Kidney tubule cell (primary cell): Measurements from ENCODE around the gene NKD1.

Experiments
- DNase-seq: peaks from one replicate; pipeline ENCODE4 v3.0.0-alpha.2; 2018; ENCODE audit warnings: low spot score

Gene NKD1

GRCh38 chr16:50600582-50601283, 52.5 kb downstream of the NKD1 start:
- no peak for DNase-seq

DNA sequence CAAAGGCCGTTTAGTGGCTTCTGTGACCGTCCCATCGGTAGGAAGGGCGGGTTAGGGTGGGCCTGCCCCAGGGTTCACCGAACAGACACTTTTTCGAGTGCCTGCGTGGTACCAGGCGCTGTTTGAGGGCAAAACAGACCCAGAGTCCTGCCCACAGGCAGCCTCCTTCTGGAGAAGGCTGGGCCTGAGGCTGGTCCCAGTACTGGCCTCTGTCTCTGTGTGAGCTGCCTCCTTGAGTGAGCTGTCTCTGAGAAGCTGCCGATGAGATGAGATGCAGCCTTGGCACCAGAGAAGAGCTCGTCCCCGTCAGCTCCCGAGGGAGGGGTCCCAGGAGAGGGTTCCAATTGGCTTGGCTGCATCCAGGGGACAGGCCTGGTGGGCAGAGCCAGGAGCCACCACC, 53.1 kb downstream of the NKD1 start:
- DNase-seq = no peak

DNA sequence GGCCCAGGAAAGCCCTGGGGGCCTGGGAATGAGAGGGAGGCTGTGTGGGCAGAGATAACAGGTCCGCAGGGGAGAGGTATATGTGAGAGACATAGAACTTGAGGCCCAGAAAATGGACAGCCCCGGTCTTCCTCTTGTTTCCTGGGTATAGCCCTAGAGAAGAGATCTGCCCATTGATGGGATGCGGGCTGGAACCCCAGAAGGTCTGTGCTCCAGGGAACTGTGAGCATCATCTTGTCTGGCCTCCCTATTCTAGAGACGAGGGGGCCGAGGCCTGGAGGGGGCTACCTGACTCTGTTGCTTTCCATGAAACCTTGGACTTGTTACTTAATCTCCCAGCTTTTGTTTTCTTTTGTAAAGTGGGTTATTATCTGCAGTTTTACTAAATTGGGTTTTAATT, 53.9 kb downstream of the NKD1 start:
- DNase-seq = no peak

- no peak for DNase-seq
Observed at GRCh38 chr16:50602531-50603205, 54.5 kb downstream of the NKD1 start.

DNA sequence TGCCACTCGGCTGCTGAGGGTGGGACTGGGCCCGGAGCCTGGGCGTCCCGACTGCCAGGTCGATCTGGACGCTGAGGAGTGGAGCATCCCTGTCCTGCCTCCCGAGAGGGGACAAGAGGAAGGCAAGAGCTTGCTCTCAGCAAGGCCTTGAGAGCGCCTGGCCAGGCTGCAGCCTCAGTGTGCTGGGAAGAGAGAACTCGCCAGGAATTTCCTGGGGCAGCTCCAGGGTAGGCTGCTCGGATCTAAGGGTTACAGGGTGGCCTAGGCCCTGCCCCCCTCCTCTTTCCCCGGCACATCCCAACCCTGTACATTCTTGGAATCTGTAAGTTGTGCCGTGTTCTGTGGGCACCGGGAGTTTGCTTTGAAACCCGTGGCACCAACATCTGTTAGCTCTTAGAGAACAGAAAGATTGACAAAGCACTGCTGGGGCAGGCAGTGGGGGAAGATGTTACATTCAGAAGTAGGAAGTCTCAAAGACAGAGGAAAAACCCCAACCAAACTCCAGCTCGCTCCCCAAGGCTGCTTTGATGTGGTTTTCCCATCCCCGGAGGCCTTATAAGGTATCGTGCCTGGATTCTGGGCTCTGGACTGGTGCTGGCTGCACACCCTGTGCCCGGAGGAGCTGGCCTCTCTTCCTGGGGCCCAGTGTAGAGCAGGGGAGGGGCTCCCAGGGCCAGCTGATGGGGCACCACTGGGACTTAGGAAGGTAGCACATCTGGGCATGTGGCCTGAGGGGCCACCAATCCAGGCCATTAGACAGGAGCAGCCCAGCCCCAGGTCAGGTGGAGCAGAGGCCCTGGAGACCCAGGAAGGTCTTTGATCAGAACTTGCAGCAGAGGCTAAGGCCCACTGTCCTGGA, 55.2 kb downstream of the NKD1 start:
- no peak for DNase-seq

DNA sequence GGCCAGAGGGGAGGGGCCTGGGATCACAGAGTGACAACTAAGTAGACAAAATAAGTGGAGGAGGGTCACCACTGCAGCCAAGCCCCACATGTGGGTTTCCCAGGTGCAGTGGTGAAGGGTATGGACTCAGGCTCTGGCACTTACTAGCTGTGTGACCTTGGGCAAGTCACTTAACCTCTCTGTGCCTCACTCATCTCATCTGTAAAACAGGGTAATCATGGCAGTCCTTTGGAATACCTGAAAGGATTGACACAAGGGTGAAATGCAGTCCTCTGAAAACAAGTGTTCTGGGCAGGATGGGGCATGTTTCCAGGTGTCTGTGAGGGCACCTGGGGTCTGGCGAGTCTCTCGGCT, 55.8 kb downstream of the NKD1 start:
- DNase-seq = no peak

DNA sequence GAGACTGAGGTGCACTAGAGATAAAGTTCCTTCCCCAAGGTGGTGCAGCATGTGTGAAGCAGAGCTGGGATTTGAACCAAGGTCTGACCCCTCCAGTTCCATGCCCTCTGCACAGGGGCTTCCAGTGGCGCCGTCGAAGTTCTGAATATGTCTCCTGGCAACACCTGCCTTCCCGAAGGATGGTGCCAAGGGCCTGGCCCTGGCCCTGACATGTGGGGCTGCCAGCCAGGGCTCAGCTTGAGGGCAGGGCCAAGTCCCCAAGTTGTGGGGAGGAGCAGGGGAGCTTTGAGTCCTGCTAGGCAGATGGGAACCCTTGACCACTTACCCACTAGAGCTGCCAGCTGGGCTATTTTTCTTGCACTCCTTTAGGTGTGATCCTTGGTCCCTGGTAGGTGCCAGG, 56.4 kb downstream of the NKD1 start:
- no peak for DNase-seq

- DNase-seq = no peak
Observed at GRCh38 chr16:50605733-50606430, 57.7 kb downstream of the NKD1 start.

- DNase-seq = no peak
Observed at GRCh38 chr16:50606431-50607050, 58.3 kb downstream of the NKD1 start.

- no peak for DNase-seq
Observed at GRCh38 chr16:50607051-50607431, 58.8 kb downstream of the NKD1 start.

DNA sequence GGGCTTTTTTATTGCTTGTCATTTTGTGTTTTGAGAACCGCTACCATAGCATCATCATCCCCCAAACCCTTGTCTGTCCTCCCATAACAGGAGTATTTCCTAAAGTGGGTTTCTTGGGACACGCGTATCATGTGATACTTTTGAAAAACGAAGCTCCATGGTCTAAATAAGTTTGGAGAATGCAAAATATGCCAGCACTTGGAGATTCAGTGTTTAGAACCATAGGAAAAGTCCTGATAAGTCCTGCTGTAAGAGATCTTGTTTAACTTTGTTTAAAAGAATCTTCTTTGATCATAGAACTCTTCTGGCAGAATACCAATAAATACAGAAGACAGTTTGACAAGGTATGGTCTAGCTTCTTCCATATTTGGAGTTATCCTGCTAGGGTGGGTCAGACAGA, 59.3 kb downstream of the NKD1 start:
- no peak for DNase-seq

DNA sequence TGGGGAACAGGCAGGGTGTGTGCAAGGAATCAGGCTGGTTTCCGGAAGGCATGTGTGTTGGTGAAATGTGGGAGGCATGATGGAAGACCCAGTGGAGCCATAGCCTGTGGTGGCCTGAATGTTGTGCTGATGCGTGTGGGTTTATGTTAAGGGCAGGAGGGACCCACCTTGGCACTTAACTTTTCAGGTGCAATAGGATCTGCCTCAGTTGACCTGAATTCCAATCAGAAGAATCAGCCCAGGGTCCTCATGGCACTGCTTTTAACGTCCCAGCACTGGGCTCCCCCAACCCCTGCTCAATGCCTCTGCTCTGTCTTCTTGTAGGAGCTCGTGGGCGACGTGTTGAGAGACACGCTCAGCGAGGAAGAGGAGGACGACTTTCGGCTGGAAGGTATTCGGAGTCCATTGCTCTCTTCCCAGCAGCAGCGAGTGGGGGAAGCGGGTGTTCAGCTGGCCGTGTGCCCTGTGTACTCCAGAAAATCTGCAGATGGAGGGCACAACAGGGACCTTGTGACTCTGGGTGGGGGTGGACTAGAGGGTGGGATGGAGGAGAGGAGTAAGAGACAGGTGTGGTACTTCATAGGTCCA, 59.9 kb downstream of the NKD1 start:
- no peak for DNase-seq

DNA sequence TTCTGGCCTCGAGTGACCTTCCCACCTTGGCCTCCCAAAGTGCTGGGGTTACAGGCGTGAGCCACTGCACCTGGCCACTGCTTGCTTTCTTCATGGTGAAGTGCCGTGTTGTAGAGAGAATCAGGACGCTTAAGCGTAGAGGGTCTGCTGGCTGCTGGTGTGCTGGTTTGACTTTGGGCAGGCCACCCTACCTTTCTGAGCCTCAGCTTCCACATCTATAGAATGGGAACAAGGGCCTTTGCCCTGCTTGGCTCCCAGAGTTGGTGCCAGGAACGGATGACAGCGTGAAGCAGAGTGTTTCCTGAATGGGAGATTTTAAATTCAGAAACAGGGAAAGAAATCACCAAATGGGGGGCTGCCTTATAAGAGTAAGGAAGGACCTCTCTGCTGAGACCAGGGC, 60.9 kb downstream of the NKD1 start:
- no peak for DNase-seq

- no peak for DNase-seq
Observed at GRCh38 chr16:50609471-50609870, 61.3 kb downstream of the NKD1 start.

- DNase-seq = no peak
Observed at GRCh38 chr16:50610331-50611262, 62.4 kb downstream of the NKD1 start.

- DNase-seq = peak; percentile 64
Observed at GRCh38 chr16:50611332-50611934, 63.2 kb downstream of the NKD1 start.

DNA sequence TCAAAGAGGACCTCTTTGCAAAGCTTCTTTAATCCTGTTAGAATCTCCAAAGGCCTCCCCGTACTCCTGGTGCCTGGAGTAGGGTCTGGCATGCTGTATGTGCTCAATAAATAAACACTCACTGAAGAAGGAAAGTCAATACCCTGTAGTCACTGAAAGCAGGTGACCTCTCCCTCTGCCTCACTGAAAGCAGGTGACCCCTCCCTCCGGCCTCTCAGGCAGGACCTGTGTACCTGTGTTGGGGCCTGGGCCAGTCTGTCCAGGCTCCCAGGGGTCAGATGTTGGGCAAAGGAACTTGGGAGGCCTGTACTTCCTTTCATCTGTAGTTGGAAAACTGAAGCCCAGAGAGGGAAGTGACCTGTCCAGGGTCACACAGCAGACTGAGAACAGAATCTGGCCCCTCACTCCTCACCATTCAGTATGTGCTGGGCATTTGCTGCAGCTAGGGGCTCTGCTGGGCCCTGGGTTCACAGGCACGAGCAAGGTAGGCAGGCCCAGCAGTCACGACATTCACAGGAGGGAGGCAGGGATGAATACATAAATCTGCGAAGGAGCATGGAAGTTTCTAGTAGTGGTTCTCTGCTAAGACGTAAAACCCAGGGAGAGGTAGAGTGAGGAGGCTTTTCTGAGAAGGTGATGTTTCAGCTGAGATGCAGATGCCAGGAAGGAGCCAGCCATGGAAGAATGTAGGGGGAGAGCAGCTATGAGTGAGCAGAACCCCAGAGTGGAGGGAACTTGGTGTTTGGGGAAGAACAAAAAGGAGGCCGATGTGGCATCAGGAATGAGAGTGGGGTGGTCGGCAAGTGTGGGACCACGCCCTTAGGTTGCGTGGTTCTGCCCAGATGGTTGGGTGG, 64.0 kb downstream of the NKD1 start:
- no peak for DNase-seq

DNA sequence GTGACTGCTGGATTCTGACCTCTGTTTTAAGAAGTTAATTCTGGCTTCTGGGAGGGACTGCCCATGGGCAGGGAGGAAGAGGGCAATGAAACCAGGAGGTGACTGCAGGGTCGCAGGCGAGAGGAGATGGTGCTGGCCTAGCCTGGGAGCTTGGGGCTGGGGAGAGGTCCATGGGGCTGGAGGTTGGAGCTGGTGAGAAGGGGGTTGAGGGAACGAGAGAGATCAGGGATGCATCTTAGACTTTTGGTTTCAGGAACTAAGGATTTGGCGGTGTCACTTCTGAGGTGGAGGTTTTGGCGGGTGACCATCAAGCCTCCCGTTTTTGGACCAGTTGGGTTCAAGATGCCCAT, 64.6 kb downstream of the NKD1 start:
- no peak for DNase-seq

DNA sequence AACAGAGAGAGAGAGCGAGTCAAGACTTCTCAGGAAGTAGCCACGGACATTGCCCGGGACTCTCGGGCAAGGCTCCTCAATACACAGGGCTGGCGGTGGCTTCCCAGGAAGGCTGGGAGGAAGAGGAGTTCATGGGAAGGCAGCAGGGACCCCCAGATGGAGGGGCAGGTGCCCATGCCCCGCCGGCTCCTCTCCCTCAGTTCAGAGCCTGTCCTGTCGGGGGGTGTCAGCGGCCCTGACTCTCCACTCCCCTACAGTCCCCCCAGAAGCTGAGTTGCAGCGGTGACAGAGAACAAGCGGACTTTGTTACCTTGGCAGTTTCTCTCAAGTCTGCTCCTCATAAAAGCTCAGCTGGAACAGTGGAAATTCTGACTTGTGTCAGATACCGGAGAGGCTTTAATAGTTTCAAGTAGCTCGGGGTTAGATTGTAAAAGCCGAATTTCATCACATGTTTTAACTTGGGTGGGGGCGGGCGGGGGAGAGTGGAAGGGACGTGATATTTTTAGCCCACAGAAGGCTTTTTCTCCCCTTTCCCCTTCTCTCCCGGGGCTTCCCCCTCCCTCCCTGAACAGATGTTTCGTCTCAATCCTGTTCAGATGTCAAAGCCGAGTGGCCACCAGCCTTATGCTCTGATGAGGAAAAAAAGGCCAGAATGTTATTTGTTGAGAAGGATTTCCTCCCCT, 65.2 kb downstream of the NKD1 start:
- DNase-seq = no peak
